SK-N-SH (cell line): ENCODE measurements around the gene CRIM1. TPM values are rescaled to one million over a fixed set of nuclear protein-coding genes. Genes with fewer than 3 reads are reported as not detected.
A peak's percentile ranks its signal among the peaks of the same experiment; 100 is the strongest.

Source experiments
- CTCF ChIA-PET: fragments of 300-600, 350-600 bp; formaldehyde crosslinking; extraction: SDS; loops from one replicate; lab custom pipeline; 2021; lab: Yijun Ruan, JAX
- POLR2A ChIA-PET: fragments of 350-600 bp; sonication (Branson Sonifier 250); formaldehyde crosslinking; extraction: SDS; loops from one replicate; lab custom pipeline; 2020; ENCODE audit warnings: antibody characterized with exemption, inconsistent platforms; lab: Yijun Ruan, JAX
- DNase-seq: peaks from one replicate; pipeline ENCODE4 v3.0.0; 2012
- H2AFZ ChIP-seq: fragments of 200-600 bp; sonication (generic); 2 replicates; pipeline ENCODE4 v1.8.1; 2016; ENCODE audit warnings: antibody characterized with exemption, mild to moderate bottlenecking, low read depth
- H3F3A ChIP-seq: fragments of 200-600 bp; sonication (generic); replicated peaks from 2 replicates; pipeline ENCODE3; 2016; ENCODE audit warnings: antibody characterized with exemption, mild to moderate bottlenecking; ENCODE audit not compliant: insufficient read depth
- H3K27ac ChIP-seq, 2 experiments: fragments of 200-500 bp in 1 of 2; fragments of 200-600 bp in 1 of 2; sonication (Bioruptor generic) in 1 of 2; sonication (generic), shearing (Covaris generic) in 1 of 2; 2 replicates each; pipeline versions ENCODE4 v1.5.1 to v1.6.1; 2014 to 2016; ENCODE audit warnings: low read depth in 2 of 2, inconsistent platforms in 1 of 2, low read length in 1 of 2, mild to moderate bottlenecking in 1 of 2, mixed read lengths in 1 of 2
- H3K27me3 ChIP-seq: fragments of 200-600 bp; sonication (generic), shearing (Covaris generic); 2 replicates; pipeline ENCODE4 v1.6.1; 2016; ENCODE audit warnings: mixed run types; ENCODE audit not compliant: insufficient read depth
- H3K36me3 ChIP-seq, 2 experiments: fragments of 200-500 bp in 1 of 2; fragments of 200-600 bp in 1 of 2; sonication (Bioruptor generic) in 1 of 2; sonication (generic) in 1 of 2; replicated peaks in 1 of 2; 2 replicates each; pipeline versions ENCODE3 to v1.5.1; 2014 to 2016; ENCODE audit warnings: low read length in 1 of 2, mild to moderate bottlenecking in 1 of 2; ENCODE audit not compliant: insufficient read depth in 2 of 2, control insufficient read depth in 1 of 2
- H3K4me1 ChIP-seq, 2 experiments: fragments of 200-500 bp in 1 of 2; fragments of 200-600 bp in 1 of 2; sonication (Bioruptor generic) in 1 of 2; sonication (generic), shearing (Covaris generic) in 1 of 2; 2 replicates each; pipeline versions ENCODE4 v1.5.1 to v1.6.1; 2014 to 2016; ENCODE audit warnings: low read depth in 1 of 2, low read length in 1 of 2, mixed run types in 1 of 2; ENCODE audit not compliant: insufficient read depth in 2 of 2, control insufficient read depth in 1 of 2
- H3K4me2 ChIP-seq: fragments of 200-600 bp; sonication (generic), shearing (Covaris generic); 2 replicates; pipeline ENCODE4 v1.6.1; 2017; ENCODE audit warnings: mixed run types
- H3K4me3 ChIP-seq, 2 experiments: fragments of 200-500 bp in 1 of 2; fragments of 200-600 bp in 1 of 2; sonication (Bioruptor generic) in 1 of 2; sonication (generic), shearing (Covaris generic) in 1 of 2; 2 replicates each; pipeline versions ENCODE4 v1.5.1 to v1.8.1; 2014 to 2016; ENCODE audit warnings: low read depth in 2 of 2, inconsistent platforms in 1 of 2, low read length in 1 of 2, mild to moderate bottlenecking in 1 of 2, mixed read lengths in 1 of 2, moderate library complexity in 1 of 2
- H3K79me2 ChIP-seq: fragments of 200-600 bp; sonication (generic); 2 replicates; pipeline ENCODE4 v1.8.1; 2017; ENCODE audit warnings: mild to moderate bottlenecking; ENCODE audit not compliant: insufficient read depth
- H3K9ac ChIP-seq: fragments of 200-600 bp; sonication (generic); 2 replicates; pipeline ENCODE4 v1.6.1; 2017; ENCODE audit warnings: mixed run types
- H3K9me2 ChIP-seq: fragments of 200-600 bp; sonication (generic); 2 replicates; pipeline ENCODE4 v1.6.1; 2017; ENCODE audit warnings: mixed run types
- H3K9me3 ChIP-seq: fragments of 200-600 bp; sonication (generic); 2 replicates; pipeline ENCODE4 v1.6.1; 2017; ENCODE audit warnings: mixed run types, mild to moderate bottlenecking, moderate library complexity
- H4K20me1 ChIP-seq: fragments of 200-600 bp; sonication (generic); 2 replicates; pipeline ENCODE4 v1.6.1; 2017; ENCODE audit warnings: mild to moderate bottlenecking, mixed run types; ENCODE audit not compliant: insufficient read depth
- CHD2 ChIP-seq: fragments of 150-350 bp; IDR thresholded peaks from 2 replicates; pipeline ENCODE4 v1.6.1; 2018; ENCODE audit warnings: low read length; ENCODE audit not compliant: partially characterized antibody
- EZH2phosphoT487 ChIP-seq: fragments of 200-600 bp; sonication (generic); IDR thresholded peaks from 2 replicates; pipeline ENCODE4 v1.6.1; 2017; ENCODE audit warnings: low read depth, mixed run types, mild to moderate bottlenecking, antibody characterized with exemption, moderate library complexity, borderline replicate concordance
- FOSL2 ChIP-seq: IDR thresholded peaks from 2 replicates; pipeline ENCODE4 v1.4.0; 2012; ENCODE audit warnings: low read depth, mild to moderate bottlenecking, moderate library complexity, borderline replicate concordance
- FOXJ3 ChIP-seq: sonication (generic); formaldehyde crosslinking; IDR thresholded peaks from 2 replicates; pipeline ENCODE4 v1.5.1; 2020; ENCODE audit warnings: mild to moderate bottlenecking, missing genetic modification reagents
- GATA2 ChIP-seq: sonication (generic); formaldehyde crosslinking; IDR thresholded peaks from 2 replicates; pipeline ENCODE4 v1.5.0; 2020; ENCODE audit warnings: mild to moderate bottlenecking, missing genetic modification reagents
- JUND ChIP-seq: IDR thresholded peaks from 2 replicates; pipeline ENCODE4 v1.4.0; 2012
- MAX ChIP-seq: IDR thresholded peaks from 2 replicates; pipeline ENCODE4 v1.4.0; 2012; ENCODE audit warnings: low read depth
- MEF2A ChIP-seq: IDR thresholded peaks from 2 replicates; pipeline ENCODE4 v1.4.0; 2012; ENCODE audit warnings: low read depth, borderline replicate concordance
- NFIC ChIP-seq: IDR thresholded peaks from 2 replicates; pipeline ENCODE4 v1.4.0; 2012; ENCODE audit warnings: borderline replicate concordance
- POLR2AphosphoS5 ChIP-seq: IDR thresholded peaks from 2 replicates; pipeline ENCODE4 v1.6.1; 2012; ENCODE audit warnings: low read depth, low read length
- RAD21 ChIP-seq: IDR thresholded peaks from 2 replicates; pipeline ENCODE4 v1.6.1; 2012; ENCODE audit warnings: mild to moderate bottlenecking, low read length
- REST ChIP-seq: IDR thresholded peaks from 2 replicates; pipeline ENCODE4 v1.6.1; 2012; ENCODE audit warnings: mild to moderate bottlenecking, low read depth, low read length, moderate library complexity
- RFX5 ChIP-seq: IDR thresholded peaks from 2 replicates; pipeline ENCODE4 v1.6.1; 2012; ENCODE audit warnings: mild to moderate bottlenecking, improper control_type of control experiment, low read length
- SIN3A ChIP-seq: IDR thresholded peaks from 2 replicates; pipeline ENCODE4 v1.6.1; 2012; ENCODE audit warnings: low read depth, mild to moderate bottlenecking, low read length, moderate library complexity, borderline replicate concordance
- TAF1 ChIP-seq: IDR thresholded peaks from 2 replicates; pipeline ENCODE4 v1.6.1; 2012; ENCODE audit warnings: low read depth, mild to moderate bottlenecking, low read length, moderate library complexity, borderline replicate concordance
- TCF12 ChIP-seq: IDR thresholded peaks from 2 replicates; pipeline ENCODE4 v1.4.0; 2012
- TEAD4 ChIP-seq: IDR thresholded peaks from 2 replicates; pipeline ENCODE4 v1.4.0; 2012; ENCODE audit warnings: mild to moderate bottlenecking, borderline replicate concordance; ENCODE audit not compliant: insufficient read depth
- WGBS: methylation state at CpG from one replicate; pipeline ENCODE4 v1.1.6; 2017; ENCODE audit warnings: low lambda C conversion rate; 5-methylcytosine and 5-hydroxymethylcytosine counted together
- polyA plus RNA-seq, 3 experiments: library from polyadenylated mRNA; depleted of rRNA; stranded (reverse); fragments of >200 nt; gene quantifications; 2 replicates each; pipeline ENCODE4 v1.2.3, GENCODE V29; 2012

The CRIM1 gene
- polyA plus RNA-seq, 1 of the 3 experiments (the other 2 are of a cell fraction), result 244 TPM

GRCh38 chr2:36420569-36421181 is 65.1 kb downstream of the CRIM1 start:
- H3K36me3 ChIP-seq, result peaks cover 3 to 45% of the 10 kb centered on the region in 2 experiments
- 70% methylated on average over 6 of the region's 6 CpGs for WGBS
- peaks cover 5 to 46% of the 10 kb centered on the region in 2 experiments for H3K4me1 ChIP-seq
- no peaks in the 10 kb centered on the region for H3K9me2 ChIP-seq
- no peak overlapping the region for H2AFZ ChIP-seq
- no peak for TF ChIP-seq FOXJ3
- no peak for TF ChIP-seq REST
- TF ChIP-seq CHD2, result no peak
- TF ChIP-seq TCF12, result no peak
- TF ChIP-seq EZH2phosphoT487, result no peak
- TF ChIP-seq GATA2 (CRISPR knock-in tag), result no peak
- TF ChIP-seq NFIC, result no peak
- no peak for TF ChIP-seq RFX5
- TF ChIP-seq MAX, result no peak
- no peak for TF ChIP-seq TAF1
- TF ChIP-seq RAD21, result no peak
- TF ChIP-seq MEF2A, result no peak
- TF ChIP-seq SIN3A, result no peak
- TF ChIP-seq, all 33 proteins: peak for 0
- H4K20me1 ChIP-seq, result peaks cover 91% of the 10 kb centered on the region
- CTCF ChIA-PET, result interaction anchor here (0.7 kb wide), 1 partner anchor 12 kb away, joined by 3 read pairs; no protein-coding TSS in a partner anchor
- no peak overlapping the region for H3K9ac ChIP-seq
- peak overlapping the region in 1 of 2 experiments; percentile 35; a peak in 1 of 4 replicates for H3K27ac ChIP-seq
- H3F3A ChIP-seq, result peaks cover 52% of the 10 kb centered on the region
- no peaks in the 10 kb centered on the region for H3K27me3 ChIP-seq
- no peak overlapping the region for H3K4me3 ChIP-seq
- peaks cover 100% of the 10 kb centered on the region for H3K79me2 ChIP-seq
- H3K4me2 ChIP-seq, result peak overlapping the region; percentile 3; the same call in 1 of the 2 replicates
- DNase-seq, result no peak
- no peaks in the 10 kb centered on the region for H3K9me3 ChIP-seq
- POLR2A ChIA-PET, result no interaction called here

GRCh38 chr2:36421379-36421778 is 65.8 kb downstream of the CRIM1 start:
- peaks cover 3 to 51% of the 10 kb centered on the region in 2 experiments for H3K36me3 ChIP-seq
- no peak for DNase-seq
- H3K4me2 ChIP-seq, result 0 out of 2 replicates have a peak overlapping the region, but pooled peaks have one; percentile 3
- peaks cover 96% of the 10 kb centered on the region for H4K20me1 ChIP-seq
- WGBS, result 89% methylated on average over 3 of the region's 3 CpGs
- H3K27ac ChIP-seq, result peak overlapping the region in 1 of 2 experiments; percentile 35; a peak in 2 of 4 replicates
- H3K27me3 ChIP-seq, result no peaks in the 10 kb centered on the region
- H3K9me2 ChIP-seq, result no peaks in the 10 kb centered on the region
- peaks cover 100% of the 10 kb centered on the region for H3K79me2 ChIP-seq
- POLR2A ChIA-PET, result no interaction called here
- no peak overlapping the region for H3K9ac ChIP-seq
- CTCF ChIA-PET, result interaction anchor here (0.7 to 1.3 kb wide), 3 partner anchors 11 to 68 kb away, joined by 3 read pairs; no protein-coding TSS in a partner anchor
- H3K4me3 ChIP-seq, result no peak overlapping the region
- peaks cover 5 to 45% of the 10 kb centered on the region in 2 experiments for H3K4me1 ChIP-seq
- H3K9me3 ChIP-seq, result no peaks in the 10 kb centered on the region
- peaks cover 53% of the 10 kb centered on the region for H3F3A ChIP-seq
- H2AFZ ChIP-seq, result no peak overlapping the region
- TF ChIP-seq RAD21 (no peak), RFX5 (no peak), TCF12 (no peak), MAX (no peak), SIN3A (no peak), FOSL2 (no peak), REST (no peak), TEAD4 (no peak), JUND (no peak), POLR2AphosphoS5 (no peak)
